Measurements from ENCODE around the gene TIPIN. TPM values are rescaled to one million over a fixed set of nuclear protein-coding genes. Genes with fewer than 3 reads are reported as not detected.
"Not testable (repeated sequence)": the region's sequence is repeated elsewhere in the genome, so short reads cannot be mapped to it uniquely, and the experiment has no call there.

TIPIN gene
- total and polyA plus RNA-seq, 9 donors: 4.5 to 12.6 (median 8.0) TPM

DNA sequence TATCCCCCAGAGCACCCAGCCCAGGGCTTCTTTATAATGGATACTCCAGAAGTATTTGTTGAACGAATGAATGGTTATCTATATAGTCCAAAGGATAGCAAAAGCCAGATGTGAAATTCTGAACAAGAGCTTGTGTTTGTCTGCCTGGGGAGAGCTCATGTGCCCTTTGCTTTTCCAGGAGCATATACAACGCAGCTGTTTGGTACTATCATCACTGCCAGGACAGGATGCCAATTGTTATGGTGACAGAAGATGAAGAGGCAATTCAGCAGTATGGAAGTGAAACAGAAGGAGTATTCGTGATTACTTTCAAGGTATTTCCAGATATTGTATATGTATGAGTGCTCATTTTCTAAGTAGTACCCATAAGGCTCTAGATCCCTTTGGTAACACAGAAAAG, 48.0 kb downstream of the TIPIN start:
- H3K36me3 ChIP-seq: no peaks in the 10 kb centered on the region
- H3K9me3 ChIP-seq: no peaks in the 10 kb centered on the region
- TF ChIP-seq POLR2A (IDR thresholded peaks at IDR 0.05) (no peak), EP300 (IDR thresholded peaks at IDR 0.05) (no peak)
- TF ChIP-seq, protein P1, sequence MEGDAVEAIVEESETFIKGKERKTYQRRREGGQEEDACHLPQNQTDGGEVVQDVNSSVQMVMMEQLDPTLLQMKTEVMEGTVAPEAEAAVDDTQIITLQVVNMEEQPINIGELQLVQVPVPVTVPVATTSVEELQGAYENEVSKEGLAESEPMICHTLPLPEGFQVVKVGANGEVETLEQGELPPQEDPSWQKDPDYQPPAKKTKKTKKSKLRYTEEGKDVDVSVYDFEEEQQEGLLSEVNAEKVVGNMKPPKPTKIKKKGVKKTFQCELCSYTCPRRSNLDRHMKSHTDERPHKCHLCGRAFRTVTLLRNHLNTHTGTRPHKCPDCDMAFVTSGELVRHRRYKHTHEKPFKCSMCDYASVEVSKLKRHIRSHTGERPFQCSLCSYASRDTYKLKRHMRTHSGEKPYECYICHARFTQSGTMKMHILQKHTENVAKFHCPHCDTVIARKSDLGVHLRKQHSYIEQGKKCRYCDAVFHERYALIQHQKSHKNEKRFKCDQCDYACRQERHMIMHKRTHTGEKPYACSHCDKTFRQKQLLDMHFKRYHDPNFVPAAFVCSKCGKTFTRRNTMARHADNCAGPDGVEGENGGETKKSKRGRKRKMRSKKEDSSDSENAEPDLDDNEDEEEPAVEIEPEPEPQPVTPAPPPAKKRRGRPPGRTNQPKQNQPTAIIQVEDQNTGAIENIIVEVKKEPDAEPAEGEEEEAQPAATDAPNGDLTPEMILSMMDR (IDR thresholded peaks at IDR 0.05): no peak

DNA sequence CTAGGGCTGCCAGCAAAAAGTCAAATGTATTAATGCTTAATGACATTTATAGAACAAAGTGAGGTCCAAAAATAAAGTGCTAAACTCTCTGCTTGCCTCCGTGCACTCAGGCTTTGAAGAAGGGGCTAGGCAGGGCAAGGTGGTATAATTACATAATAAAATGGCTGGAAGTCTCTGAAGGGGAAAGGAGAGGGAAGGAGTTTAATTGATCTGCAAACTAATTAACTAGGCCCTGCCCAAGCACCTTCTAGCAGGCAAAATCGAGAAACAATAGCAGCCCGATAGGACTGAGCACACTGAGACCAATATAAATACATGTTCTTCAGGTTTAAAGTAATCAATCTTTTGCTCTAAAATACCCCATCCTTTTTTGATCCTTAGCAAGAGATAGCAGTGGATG, 50.1 kb downstream of the TIPIN start:
- intact Hi-C loops (cut with DNase I): no loop called here
- H3K27ac ChIP-seq: no peak overlapping the region
- H3K9me3 ChIP-seq: no peaks in the 10 kb centered on the region
- no peak for TF ChIP-seq EP300 (IDR thresholded peaks at IDR 0.05)
- TF ChIP-seq POLR2A (IDR thresholded peaks at IDR 0.05): no peak
- TF ChIP-seq, protein P1 (IDR thresholded peaks at IDR 0.05): no peak
- H3K4me1 ChIP-seq (ENCODE audit: insufficient read depth): no peaks in the 10 kb centered on the region
- no peak for DNase-seq
- WGBS, 3 donors: 78 to 90% (median 83%) methylated on average over 3 of the region's 3 CpGs
- no peaks in the 10 kb centered on the region for H3K36me3 ChIP-seq
- H3K4me3 ChIP-seq: no peak overlapping the region
- H3K27me3 ChIP-seq: no peaks in the 10 kb centered on the region

More for the DNA sequence above, 48.0 kb downstream of the TIPIN start:
- Histone ChIP-seq H3K4me1 (ENCODE audit: insufficient read depth) (no peaks in the 10 kb centered on the region), H3K27ac (no peak overlapping the region), H3K4me3 (no peak overlapping the region), H3K27me3 (no peaks in the 10 kb centered on the region)
- 90 to 93% (median 91%) methylated on average over 3 of the region's 3 CpGs for WGBS, 3 donors
- no peak for DNase-seq
- intact Hi-C loops (cut with DNase I): no loop called here

DNA sequence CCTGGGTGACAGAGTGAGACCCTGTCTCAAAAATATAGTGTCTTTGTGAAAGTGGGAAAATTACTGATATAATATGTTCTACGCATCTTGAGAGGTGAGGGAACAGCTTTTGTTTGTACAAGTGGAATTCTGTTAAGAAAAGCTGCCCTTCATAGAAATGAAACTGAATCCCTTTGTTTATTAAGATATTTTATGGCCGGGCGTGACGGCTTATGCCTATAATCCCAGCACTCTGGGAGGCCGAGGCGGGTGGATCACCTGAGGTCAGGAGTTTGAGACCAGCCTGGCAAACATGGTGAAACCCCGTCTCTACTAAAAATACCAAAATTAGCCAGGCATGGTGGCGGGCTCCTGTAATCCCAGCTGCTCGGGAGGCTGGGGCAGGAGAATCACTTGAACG, 52.1 kb downstream of the TIPIN start:
- WGBS, 3 donors: 87 to 96% (median 94%) methylated on average over 10 of the region's 10 CpGs
- DNase-seq; H3K27ac ChIP-seq; intact Hi-C loops (cut with DNase I); H3K9me3 ChIP-seq; H3K36me3 ChIP-seq; H3K27me3 ChIP-seq; H3K4me3 ChIP-seq; H3K4me1 ChIP-seq (ENCODE audit: insufficient read depth): not testable (repeated sequence)

DNA sequence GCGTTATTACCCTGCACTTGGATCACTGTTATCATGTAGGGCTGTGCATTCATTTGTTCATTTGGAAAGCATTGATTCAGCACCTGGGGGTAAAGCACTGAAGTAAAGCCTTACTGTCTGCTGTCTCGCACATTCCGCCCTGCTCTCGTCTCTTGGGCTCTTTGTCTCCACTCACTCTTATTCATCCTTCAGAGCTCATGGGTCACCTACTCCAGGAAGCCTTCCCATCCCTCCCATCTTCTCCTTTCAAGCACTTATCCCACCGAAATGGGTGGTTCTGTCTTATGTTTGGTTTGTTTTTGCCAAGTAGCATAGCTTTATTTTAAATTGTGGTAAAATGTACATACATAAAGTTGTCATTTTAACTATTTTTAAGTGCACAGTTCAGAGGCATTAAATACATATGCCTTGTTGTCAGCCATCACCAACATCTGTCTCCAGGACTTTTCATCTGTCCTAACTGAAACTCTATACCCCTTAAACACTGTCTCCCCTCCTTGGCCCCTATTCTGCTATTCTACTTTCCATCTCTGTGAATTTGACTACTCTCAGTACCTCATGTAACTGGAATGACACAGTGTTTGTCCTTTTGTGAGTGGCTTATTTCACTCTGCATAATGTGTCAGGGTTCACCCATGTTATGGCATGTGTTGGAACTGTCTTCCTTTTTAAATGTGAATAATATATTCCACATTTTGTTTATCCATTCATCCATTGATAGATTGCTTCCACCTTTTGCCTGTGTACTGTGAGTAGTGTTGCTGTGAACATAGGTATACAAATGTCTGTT, 53.8 kb downstream of the TIPIN start:
- H3K36me3 ChIP-seq: no peaks in the 10 kb centered on the region
- no peak overlapping the region for H3K4me3 ChIP-seq
- no peak for DNase-seq
- no peaks in the 10 kb centered on the region for H3K4me1 ChIP-seq (ENCODE audit: insufficient read depth)
- no peak overlapping the region for H3K27ac ChIP-seq
- no peaks in the 10 kb centered on the region for H3K27me3 ChIP-seq
- intact Hi-C loops (cut with DNase I): no loop called here
- 87 to 94% (median 93%) methylated on average over 5 of the region's 5 CpGs for WGBS, 3 donors
- no peak for TF ChIP-seq POLR2A (IDR thresholded peaks at IDR 0.05)
- TF ChIP-seq, protein P1 (IDR thresholded peaks at IDR 0.05): no peak
- no peak for TF ChIP-seq EP300 (IDR thresholded peaks at IDR 0.05)
- no peaks in the 10 kb centered on the region for H3K9me3 ChIP-seq

DNA sequence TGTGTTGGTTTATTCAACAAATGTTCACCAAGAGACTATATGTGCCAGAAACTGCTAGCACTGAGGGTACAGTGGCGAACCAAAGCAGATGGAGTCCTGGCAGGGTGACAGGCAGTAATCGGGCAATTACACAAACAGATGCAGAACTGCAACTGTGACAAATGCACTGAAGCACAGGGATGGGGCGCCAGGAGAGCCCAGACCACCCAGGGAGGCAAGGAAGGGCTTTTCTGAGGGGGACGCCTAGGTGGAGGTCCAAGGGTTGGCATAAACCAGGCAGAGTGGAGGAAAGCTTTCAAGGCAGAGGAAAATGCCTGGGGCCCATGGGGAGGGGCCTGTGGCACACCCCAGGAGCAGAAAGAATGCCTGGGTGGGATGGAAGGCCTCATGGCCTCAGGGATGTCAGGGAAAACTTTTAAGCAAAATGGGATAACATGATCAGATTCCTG, 57.7 kb downstream of the TIPIN start:
- no peak for TF ChIP-seq EP300 (IDR thresholded peaks at IDR 0.05)
- TF ChIP-seq, protein P1 (IDR thresholded peaks at IDR 0.05): no peak
- TF ChIP-seq POLR2A (IDR thresholded peaks at IDR 0.05): no peak
- Histone ChIP-seq H3K36me3 (no peaks in the 10 kb centered on the region), H3K4me3 (no peak overlapping the region), H3K9me3 (no peaks in the 10 kb centered on the region), H3K27me3 (no peaks in the 10 kb centered on the region), H3K27ac (no peak overlapping the region), H3K4me1 (ENCODE audit: insufficient read depth) (peaks cover 3% of the 10 kb centered on the region)
- intact Hi-C loops (cut with DNase I): no loop called here
- WGBS, 3 donors: 61 to 80% (median 69%) methylated on average over 4 of the region's 4 CpGs
- DNase-seq: no peak
